WERI-Rb-1 (cell line): ENCODE measurements around the gene PEX26.
"Not testable (repeated sequence)": the region's sequence is repeated elsewhere in the genome, so short reads cannot be mapped to it uniquely, and the experiment has no call there.

Source experiments
- DNase-seq: peaks from one replicate; pipeline ENCODE4 v3.0.0-alpha.2; 2020
- H3K27ac ChIP-seq: fragments of 250-450 bp; sonication (Bioruptor Pico); 2 replicates; pipeline ENCODE4 v1.5.1; 2020; ENCODE audit warnings: mild to moderate bottlenecking, moderate library complexity
- H3K27me3 ChIP-seq: fragments of 250-450 bp; sonication (Bioruptor Pico); 2 replicates; pipeline ENCODE4 v1.5.1; 2021; ENCODE audit warnings: mild to moderate bottlenecking, low read depth, moderate library complexity; ENCODE audit not compliant: insufficient read depth, severe bottlenecking
- H3K36me3 ChIP-seq: fragments of 250-450 bp; sonication (Bioruptor Pico); 2 replicates; pipeline ENCODE4 v1.5.1; 2020; ENCODE audit warnings: mild to moderate bottlenecking, moderate library complexity
- H3K4me3 ChIP-seq: 2 replicates; pipeline ENCODE4 v1.5.1; 2011; ENCODE audit warnings: low read depth, mild to moderate bottlenecking, control low read depth, low read length
- H3K9me3 ChIP-seq: fragments of 250-450 bp; sonication (Bioruptor Pico); 2 replicates; pipeline ENCODE4 v1.5.1; 2021; ENCODE audit warnings: mild to moderate bottlenecking, moderate library complexity; ENCODE audit not compliant: severe bottlenecking
- CTCF ChIP-seq: IDR thresholded peaks from 2 replicates; pipeline ENCODE4 v1.5.1; 2011; ENCODE audit warnings: low read depth, mild to moderate bottlenecking, control low read depth, inconsistent platforms, low read length

Gene PEX26

GRCh38 chr22:18059473-18059872 lies 18.3 kb upstream of the PEX26 start:
- Histone ChIP-seq H3K4me3 (no peak overlapping the region), H3K9me3 (no peaks in the 10 kb centered on the region), H3K27me3 (no peaks in the 10 kb centered on the region), H3K27ac (no peak overlapping the region), H3K36me3 (no peaks in the 10 kb centered on the region)
- no peak for DNase-seq
- no peak for TF ChIP-seq CTCF

DNA sequence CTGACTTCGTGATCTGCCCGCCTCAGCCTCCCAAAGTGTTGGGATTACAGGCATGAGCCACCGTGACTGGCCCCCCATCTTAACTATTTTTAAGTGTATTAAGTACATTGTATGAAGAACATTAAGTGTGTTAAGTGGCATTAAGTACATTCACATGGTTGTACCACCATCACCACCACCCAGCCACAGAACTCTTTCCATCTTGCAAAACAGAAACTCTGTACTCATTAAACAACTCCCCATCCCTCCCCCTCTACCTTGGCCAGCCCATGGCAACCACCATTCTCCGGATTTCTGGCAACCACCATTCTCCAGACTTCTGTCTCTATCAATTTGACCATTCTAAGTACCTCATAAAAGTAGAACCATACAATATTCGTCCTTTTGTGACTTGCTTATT lies 17.8 kb upstream of the PEX26 start:
- no peak for TF ChIP-seq CTCF

DNA sequence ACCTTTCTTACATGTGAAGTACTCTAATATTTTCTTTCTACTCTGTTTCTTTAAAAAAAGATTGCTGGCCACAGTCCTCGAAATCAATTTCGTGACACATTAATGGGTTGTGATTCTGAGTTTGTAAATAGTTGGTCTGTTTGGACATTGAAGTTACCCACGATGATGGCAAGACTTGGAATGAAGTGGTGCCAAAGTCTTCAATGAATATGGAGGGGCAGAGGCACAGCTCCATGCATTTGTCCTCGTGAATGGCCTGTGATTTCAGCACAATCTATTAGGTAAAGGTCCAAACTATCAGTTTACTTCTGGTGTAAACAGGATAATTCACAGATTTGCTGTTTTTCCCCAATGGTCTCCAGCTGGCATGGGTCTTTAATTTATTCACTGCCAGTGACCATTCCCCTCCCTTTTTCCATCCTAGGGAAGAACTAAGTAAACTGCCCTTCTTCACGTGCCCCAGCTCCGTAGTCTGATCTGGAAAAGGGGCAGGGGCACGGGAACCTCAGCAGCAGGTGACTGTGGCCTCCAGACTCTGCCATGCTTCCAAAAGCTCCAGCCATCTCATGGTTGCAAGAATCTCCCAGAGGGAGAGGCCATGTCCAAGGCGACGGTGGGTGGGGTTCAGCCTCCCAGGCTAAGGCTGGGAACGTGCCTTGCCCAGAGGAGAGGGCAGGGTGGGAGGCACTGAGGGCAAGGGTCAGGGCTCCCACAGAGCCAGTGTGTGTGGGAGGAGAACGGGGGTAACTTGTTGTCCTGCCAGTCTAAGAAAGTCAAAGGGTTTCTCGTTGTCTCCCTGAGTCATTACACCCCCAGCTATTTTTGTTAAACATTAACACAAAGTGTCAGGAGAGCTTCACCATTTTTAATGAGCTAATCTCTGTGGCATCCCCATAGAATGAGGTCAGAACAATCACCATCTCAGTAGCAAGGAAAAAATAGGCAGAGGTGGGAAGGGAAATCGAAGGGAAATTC lies 16.9 kb upstream of the PEX26 start:
- H3K4me3 ChIP-seq: no peak overlapping the region
- H3K27me3 ChIP-seq: no peaks in the 10 kb centered on the region
- no peak overlapping the region for H3K27ac ChIP-seq
- TF ChIP-seq CTCF: no peak
- no peak for DNase-seq
- no peaks in the 10 kb centered on the region for H3K36me3 ChIP-seq
- H3K9me3 ChIP-seq: no peaks in the 10 kb centered on the region

More for the DNA sequence above, 17.8 kb upstream of the PEX26 start:
- no peak for DNase-seq
- H3K27ac ChIP-seq: no peak overlapping the region
- no peaks in the 10 kb centered on the region for H3K27me3 ChIP-seq
- H3K9me3 ChIP-seq: no peaks in the 10 kb centered on the region
- H3K36me3 ChIP-seq: no peaks in the 10 kb centered on the region
- H3K4me3 ChIP-seq: no peak overlapping the region

- Histone ChIP-seq H3K27me3 (no peaks in the 10 kb centered on the region), H3K36me3 (no peaks in the 10 kb centered on the region), H3K9me3 (no peaks in the 10 kb centered on the region), H3K4me3 (no peak overlapping the region), H3K27ac (no peak overlapping the region)
- no peak for DNase-seq
- no peak for TF ChIP-seq CTCF
Observed at GRCh38 chr22:18062421-18062820, 15.4 kb upstream of the PEX26 start.

DNA sequence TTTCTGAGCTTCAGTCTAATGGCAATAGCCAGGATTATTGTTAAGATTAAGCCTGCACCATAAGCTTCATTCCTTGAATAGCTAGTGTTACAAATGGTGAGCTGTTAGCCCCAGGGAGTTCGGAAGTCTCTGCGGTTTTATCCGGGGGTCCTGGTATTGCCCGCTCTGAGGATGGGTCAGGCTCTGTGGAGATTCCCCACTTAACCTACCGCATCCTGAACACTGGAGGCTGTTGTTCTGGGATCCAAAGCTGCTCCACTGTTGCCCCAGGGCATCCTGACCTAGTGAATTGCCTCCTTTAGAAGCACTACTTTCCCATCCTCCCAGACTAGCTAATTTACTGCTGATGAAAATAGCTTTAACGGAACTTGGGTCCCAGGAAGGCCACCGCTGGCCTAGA lies 14.5 kb upstream of the PEX26 start:
- no peak for DNase-seq
- Histone ChIP-seq H3K27ac (no peak overlapping the region), H3K4me3 (no peak overlapping the region), H3K9me3 (no peaks in the 10 kb centered on the region), H3K27me3 (no peaks in the 10 kb centered on the region), H3K36me3 (no peaks in the 10 kb centered on the region)
- no peak for TF ChIP-seq CTCF

GRCh38 chr22:18063715-18064114 lies 14.1 kb upstream of the PEX26 start:
- H3K27ac ChIP-seq, H3K27me3 ChIP-seq, H3K36me3 ChIP-seq, DNase-seq, H3K4me3 ChIP-seq, H3K9me3 ChIP-seq: not testable (repeated sequence)
